A673 (cell line): ENCODE data around the gene ODAD4.

Experiments used
- EZH2 ChIP-seq: fragments of 200-600 bp; sonication (generic); IDR thresholded peaks from 2 replicates; pipeline ENCODE4 v1.6.1; 2017; ENCODE audit warnings: borderline replicate concordance, low read depth, mild to moderate bottlenecking, mixed read lengths, antibody characterized with exemption, low read length; ENCODE audit not compliant: poor library complexity, severe bottlenecking
- TF ChIP-seq, protein P1 (sequence below): fragments of 300-800, 200-600 bp; sonication (generic); conservative IDR thresholded peaks from 2 replicates; pipeline ENCODE4 v1.5.1; 2017; ENCODE audit warnings: low read depth, mild to moderate bottlenecking, antibody characterized with exemption, low read length, moderate library complexity, mixed read lengths

GRCh38 chr17:41974658-41975057 is 44.2 kb downstream of the ODAD4 start:
- TF ChIP-seq, protein P1, sequence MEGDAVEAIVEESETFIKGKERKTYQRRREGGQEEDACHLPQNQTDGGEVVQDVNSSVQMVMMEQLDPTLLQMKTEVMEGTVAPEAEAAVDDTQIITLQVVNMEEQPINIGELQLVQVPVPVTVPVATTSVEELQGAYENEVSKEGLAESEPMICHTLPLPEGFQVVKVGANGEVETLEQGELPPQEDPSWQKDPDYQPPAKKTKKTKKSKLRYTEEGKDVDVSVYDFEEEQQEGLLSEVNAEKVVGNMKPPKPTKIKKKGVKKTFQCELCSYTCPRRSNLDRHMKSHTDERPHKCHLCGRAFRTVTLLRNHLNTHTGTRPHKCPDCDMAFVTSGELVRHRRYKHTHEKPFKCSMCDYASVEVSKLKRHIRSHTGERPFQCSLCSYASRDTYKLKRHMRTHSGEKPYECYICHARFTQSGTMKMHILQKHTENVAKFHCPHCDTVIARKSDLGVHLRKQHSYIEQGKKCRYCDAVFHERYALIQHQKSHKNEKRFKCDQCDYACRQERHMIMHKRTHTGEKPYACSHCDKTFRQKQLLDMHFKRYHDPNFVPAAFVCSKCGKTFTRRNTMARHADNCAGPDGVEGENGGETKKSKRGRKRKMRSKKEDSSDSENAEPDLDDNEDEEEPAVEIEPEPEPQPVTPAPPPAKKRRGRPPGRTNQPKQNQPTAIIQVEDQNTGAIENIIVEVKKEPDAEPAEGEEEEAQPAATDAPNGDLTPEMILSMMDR: no peak
- no peak for TF ChIP-seq EZH2
